Gastrocnemius medialis (tissue), 4 donors: ENCODE data around the gene ARHGAP27.

Experiments
- CTCF ChIP-seq, 5 experiments: fragments of 450-650 bp in 3 of 5; fragments of 200-600 bp in 2 of 5; sonication (generic) in 2 of 5; IDR thresholded peaks in 4 of 5; conservative IDR thresholded peaks in 1 of 5; 1 replicate in 4 of 5; 2 replicates in 1 of 5; pipeline ENCODE4 v1.5.1; 2016 to 2019; ENCODE audit warnings: antibody characterized with exemption in 5 of 5, mild to moderate bottlenecking in 3 of 5, moderate library complexity in 3 of 5
- POLR2A ChIP-seq, 2 donors: fragments of 450-650 bp; IDR thresholded peaks; one replicate each; pipeline ENCODE4 v1.6.1; 2017; ENCODE audit warnings: antibody characterized with exemption in 2 of 2, mild to moderate bottlenecking in 2 of 2, moderate library complexity in 2 of 2

- TF ChIP-seq CTCF (IDR thresholded peaks at IDR 0.05 in 4 of 5, conservative IDR thresholded peaks at IDR 0.05 in 1 of 5) (peak; percentile 80 to 100 (median 97)), POLR2A (IDR thresholded peaks at IDR 0.05) (no peak)
These were observed 4.5 kb downstream of the ARHGAP27 start for GRCh38 chr17:45428050-45428617.
